ENCODE data around the gene RETREG3.
A peak's percentile ranks its signal among the peaks of the same experiment; 100 is the strongest.
"Not testable (repeated sequence)": the region's sequence is repeated elsewhere in the genome, so short reads cannot be mapped to it uniquely, and the experiment has no call there.

The RETREG3 gene

GRCh38 chr17:42568341-42569111 is 40.6 kb downstream of the RETREG3 start:
- DNase-seq, result no peak

GRCh38 chr17:42566883-42567573 is 42.1 kb downstream of the RETREG3 start, which contains the start of gene MLX:
TSS of gene MLX (plus strand) at chr17:42567100. CDS start at chr17:42567125, 25 bp downstream.
- peak; percentile 88 to 91 for DNase-seq

GRCh38 chr17:42566215-42566882 is 42.8 kb downstream of the RETREG3 start:
- no peak for DNase-seq

GRCh38 chr17:42565523-42566214 is 43.5 kb downstream of the RETREG3 start:
- DNase-seq, result no peak

- no peak for DNase-seq
Measured at GRCh38 chr17:42564815-42565522, 44.2 kb downstream of the RETREG3 start.

GRCh38 chr17:42563950-42564349 is 45.2 kb downstream of the RETREG3 start:
- DNase-seq, result no peak

- DNase-seq, result no peak
Measured at GRCh38 chr17:42563543-42563942, 45.6 kb downstream of the RETREG3 start.

- no peak for DNase-seq
Measured at GRCh38 chr17:42563143-42563509, 46.0 kb downstream of the RETREG3 start.

GRCh38 chr17:42562388-42563142 is 46.6 kb downstream of the RETREG3 start:
- DNase-seq, result no peak

GRCh38 chr17:42561897-42562387 is 47.2 kb downstream of the RETREG3 start, which contains the start of gene COASY:
TSS of gene COASY (plus strand) at chr17:42562148. CDS start at chr17:42562623, 475 bp downstream.
- DNase-seq, result peak; percentile 85 to 94

GRCh38 chr17:42560246-42560645 is 48.9 kb downstream of the RETREG3 start:
- no peak for DNase-seq

GRCh38 chr17:42559075-42559474 is 50.1 kb downstream of the RETREG3 start:
- no peak for DNase-seq

GRCh38 chr17:42555961-42556617 is 53.1 kb downstream of the RETREG3 start:
- not testable (repeated sequence) for DNase-seq

GRCh38 chr17:42555122-42555622 is 54.0 kb downstream of the RETREG3 start:
- DNase-seq, result no peak

GRCh38 chr17:42554250-42555121 is 54.7 kb downstream of the RETREG3 start:
- DNase-seq, result peak in 1 of 2 experiments; percentile 44

GRCh38 chr17:42553866-42554249 is 55.3 kb downstream of the RETREG3 start:
- DNase-seq, result no peak

GRCh38 chr17:42553161-42553818 is 55.9 kb downstream of the RETREG3 start:
- DNase-seq, result no peak

GRCh38 chr17:42552736-42553135 is 56.4 kb downstream of the RETREG3 start, which contains the start of gene HSD17B1:
TSS of gene HSD17B1 (plus strand) at chr17:42552923. CDS start at chr17:42552934, 11 bp downstream.
- DNase-seq, result not testable (repeated sequence)
